GM12801 (cell line): Measurements from ENCODE around the gene C3orf18.

ENCODE experiments used
- CTCF ChIP-seq: IDR thresholded peaks from one replicate; pipeline ENCODE4 v1.5.1; 2011; ENCODE audit warnings: control low read depth; ENCODE audit not compliant: insufficient read length; ENCODE audit errors: extremely low read depth

Gene C3orf18

GRCh38 chr3:50583897-50584296 lies 16.4 kb upstream of the C3orf18 start:
- TF ChIP-seq CTCF, result no peak

- no peak for TF ChIP-seq CTCF
Observed at GRCh38 chr3:50582083-50582482, 14.5 kb upstream of the C3orf18 start.

- TF ChIP-seq CTCF, result no peak
Observed at GRCh38 chr3:50581459-50581842, 13.9 kb upstream of the C3orf18 start.

GRCh38 chr3:50580683-50581458 lies 13.3 kb upstream of the C3orf18 start:
- no peak for TF ChIP-seq CTCF

- TF ChIP-seq CTCF, result no peak
Observed at GRCh38 chr3:50577348-50577747, 9.8 kb upstream of the C3orf18 start.

GRCh38 chr3:50575372-50575771 lies 7.8 kb upstream of the C3orf18 start:
- no peak for TF ChIP-seq CTCF

- no peak for TF ChIP-seq CTCF
Observed at GRCh38 chr3:50574444-50574831, 6.9 kb upstream of the C3orf18 start.
